GM21786 (cell line): ENCODE results near the gene SF3B5.
A peak's percentile ranks its signal among the peaks of the same experiment; 100 is the strongest.
"Not testable (repeated sequence)": the region's sequence is repeated elsewhere in the genome, so short reads cannot be mapped to it uniquely, and the experiment has no call there.

Experiments
- ATAC-seq: cut with Tn5 transposase; IDR thresholded peaks from one replicate; pipeline ENCODE4 v1.9.1; 2021; ENCODE audit not compliant: unreplicated experiment

SF3B5 gene

DNA sequence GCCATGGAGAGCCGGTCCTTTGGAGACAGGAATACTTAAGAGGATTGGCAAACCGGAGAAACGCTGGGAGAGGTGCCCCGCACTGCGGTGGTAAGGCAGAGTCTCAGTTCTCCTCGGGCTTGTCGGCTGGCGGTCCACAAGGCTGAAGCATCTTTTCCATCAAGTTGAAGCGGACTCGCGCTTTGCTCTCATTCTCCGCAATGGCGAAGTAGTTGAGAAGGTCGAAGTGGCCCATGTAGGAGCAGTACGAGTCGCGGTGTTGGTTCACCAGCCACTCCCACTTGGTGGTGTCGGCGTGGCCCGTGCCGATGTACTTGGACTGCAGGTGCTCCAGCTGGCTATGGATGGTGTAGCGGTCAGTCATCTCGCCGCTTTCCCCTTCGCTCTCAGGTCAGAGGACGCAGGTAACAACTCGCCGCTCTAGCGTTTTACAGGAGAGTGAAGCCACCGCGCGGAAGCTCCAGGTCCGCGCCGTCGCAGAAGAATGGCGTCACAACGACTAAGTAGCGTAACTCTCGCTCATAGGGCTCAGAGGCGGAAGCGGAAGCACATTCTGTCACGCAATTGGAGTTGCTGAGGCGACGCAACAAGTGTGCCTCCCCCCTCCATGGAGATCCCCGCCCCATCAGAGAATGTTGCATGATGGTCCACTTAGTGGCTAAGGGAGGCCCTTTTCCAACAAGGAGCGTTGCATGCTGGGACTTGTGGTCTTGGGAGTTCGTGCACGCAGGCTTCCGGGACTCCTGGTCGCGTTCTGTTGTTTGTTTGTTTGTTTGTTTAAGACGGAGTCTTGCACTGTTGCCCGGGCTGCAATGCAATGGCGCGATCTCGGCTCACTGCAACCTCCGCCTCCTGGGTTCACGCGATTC is at the start of gene SF3B5:
TSS of gene SF3B5 (minus strand) at position 440 of the 869 bp plus-strand sequence. CDS start at position 364, 76 bp downstream.
- ATAC-seq: peak; percentile 95

DNA sequence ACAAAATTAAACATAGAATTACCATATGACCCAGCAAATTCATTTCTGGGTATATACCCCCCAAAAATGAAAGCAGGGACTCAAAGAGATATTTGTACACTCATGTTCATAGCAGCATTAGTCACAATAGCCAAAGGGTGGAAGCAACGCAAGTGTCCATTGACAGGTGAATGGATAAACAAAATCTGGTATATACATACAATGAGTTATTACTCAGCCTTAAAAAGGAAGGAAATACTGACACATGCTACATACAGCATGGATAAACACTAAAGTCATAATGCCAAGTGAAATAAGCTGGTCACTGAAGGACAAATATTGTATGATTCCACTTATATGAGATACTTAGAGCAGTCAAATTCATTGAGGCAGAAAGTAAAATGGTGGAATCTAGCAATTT is 49.6 kb upstream of the SF3B5 start:
- no peak for ATAC-seq

DNA sequence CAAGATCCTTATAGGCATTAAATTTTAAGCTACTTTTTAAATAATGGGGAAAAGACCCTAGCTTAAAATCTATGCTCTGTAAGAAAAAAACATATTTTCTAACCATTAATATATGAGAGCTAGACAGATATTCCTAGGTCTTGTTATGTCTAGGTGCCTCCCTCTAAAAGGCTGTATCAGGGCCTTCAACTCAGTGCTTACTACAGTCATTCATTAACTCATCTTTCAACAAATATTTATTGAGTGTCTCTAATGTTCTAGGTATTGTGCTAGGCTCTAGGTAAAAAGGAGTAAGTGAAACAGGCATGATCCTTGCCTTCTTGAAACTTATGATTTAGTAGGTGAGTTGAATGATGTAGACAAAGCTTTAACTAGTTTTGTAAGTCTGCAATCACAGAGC is 48.5 kb upstream of the SF3B5 start:
- no peak for ATAC-seq

DNA sequence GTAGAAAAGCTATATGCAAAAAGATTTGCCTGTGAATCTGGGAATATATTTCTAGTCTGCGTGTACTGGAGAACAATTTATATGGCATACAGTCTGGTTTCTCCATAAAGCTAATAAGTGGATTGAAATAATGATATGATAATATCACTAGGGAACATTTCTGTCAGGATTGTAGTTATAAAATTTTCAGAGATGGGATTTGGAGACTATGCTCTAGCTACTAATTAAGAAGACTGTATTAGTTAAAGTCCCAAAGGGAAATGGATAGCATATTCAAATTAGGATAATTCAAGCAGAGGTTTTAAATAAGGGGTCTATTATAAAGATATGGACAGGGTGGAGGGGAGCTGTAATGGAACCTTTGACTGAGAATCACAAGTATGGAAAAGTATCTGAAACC is 47.7 kb upstream of the SF3B5 start:
- ATAC-seq: no peak

DNA sequence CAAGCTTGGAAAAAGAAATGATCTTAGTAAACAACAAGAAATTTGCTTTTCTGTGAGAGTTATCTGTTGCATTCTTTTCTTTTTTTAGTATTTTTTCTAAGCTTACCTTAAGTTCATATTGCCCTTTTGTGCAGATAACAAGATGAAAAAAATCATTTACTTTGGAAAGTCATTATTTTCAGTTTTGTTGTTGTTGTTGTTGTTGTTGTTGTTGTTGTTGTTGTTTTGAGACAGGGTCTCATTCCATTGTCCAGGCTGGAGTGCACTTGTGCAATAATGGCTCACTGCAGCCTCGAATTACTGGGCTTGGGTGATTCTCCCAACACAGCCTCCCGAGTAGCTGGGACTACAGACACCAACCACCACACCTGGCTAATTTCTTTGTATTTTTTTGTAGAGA is 46.1 kb upstream of the SF3B5 start:
- no peak for ATAC-seq

DNA sequence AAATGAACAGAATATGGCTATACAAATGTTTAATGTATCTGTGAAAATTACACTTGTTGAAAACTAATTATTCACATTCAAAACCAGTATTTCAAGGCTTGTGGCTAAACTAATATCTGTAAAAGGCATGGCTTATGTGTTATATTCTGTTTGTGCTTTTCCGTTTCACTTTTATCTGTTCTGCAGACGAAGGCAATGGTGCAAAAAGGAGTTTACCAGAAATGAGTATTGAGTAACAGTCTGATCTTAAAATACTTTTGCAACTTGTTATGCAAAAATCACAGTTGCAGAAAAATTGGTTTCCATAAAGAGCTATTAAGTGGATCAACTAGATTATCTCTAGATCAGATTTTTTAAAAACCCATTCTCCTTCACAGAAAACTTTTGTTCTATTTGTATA is 45.5 kb upstream of the SF3B5 start:
- ATAC-seq: no peak

DNA sequence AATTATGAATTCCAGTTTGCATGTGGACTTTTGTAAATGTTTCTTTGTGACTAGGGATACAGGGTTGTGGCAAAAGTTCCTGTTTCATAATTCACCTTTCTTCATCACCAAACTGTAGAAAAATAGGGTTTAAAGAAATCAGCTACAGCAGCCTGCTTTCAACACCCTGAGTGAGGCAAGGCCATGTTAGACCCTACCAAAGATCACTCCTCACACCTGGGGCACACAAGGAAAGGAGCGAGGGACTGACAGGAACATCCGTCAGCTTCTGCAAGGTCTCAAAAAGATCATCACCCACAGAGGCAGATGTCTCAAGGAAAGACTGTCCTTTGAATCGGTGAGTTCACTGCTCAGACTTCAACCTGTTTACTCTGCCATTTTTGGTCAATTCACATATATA is 44.4 kb upstream of the SF3B5 start:
- ATAC-seq: no peak

DNA sequence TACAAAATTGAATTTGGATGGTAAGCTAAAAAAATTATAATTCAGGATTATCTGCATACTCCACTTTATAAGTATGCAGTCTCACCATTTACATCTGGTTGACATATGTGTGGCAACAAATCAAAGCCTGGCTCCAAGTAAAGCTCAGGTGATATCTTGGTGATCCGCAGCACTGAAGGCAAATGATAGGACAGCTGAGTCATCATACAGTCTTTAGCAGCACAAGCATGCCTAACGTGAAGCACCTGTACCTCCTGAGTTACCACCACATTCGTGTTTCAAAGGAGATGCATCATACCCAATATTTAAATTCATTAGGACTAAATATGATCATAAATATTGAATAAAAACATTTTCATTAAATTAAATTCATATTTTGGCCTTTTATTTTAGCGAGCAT is 43.2 kb upstream of the SF3B5 start:
- ATAC-seq: no peak

DNA sequence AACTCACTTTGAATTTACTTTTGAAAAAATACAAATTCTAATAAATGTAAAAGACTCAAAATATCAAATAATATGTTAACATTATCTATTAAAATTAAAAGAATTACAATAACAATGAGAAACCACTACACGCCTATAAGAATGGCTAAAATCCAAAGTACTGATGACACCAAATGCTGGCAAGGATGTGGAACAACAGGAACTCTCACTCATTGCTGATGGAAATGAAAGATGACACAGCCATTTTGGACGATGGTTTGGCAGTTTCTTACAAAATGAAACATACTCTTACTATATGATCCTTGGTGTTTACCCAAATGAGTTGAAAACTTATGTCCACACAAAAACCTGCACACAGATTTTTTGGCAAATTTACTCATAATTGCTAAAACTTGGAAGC is 39.4 kb upstream of the SF3B5 start:
- no peak for ATAC-seq

DNA sequence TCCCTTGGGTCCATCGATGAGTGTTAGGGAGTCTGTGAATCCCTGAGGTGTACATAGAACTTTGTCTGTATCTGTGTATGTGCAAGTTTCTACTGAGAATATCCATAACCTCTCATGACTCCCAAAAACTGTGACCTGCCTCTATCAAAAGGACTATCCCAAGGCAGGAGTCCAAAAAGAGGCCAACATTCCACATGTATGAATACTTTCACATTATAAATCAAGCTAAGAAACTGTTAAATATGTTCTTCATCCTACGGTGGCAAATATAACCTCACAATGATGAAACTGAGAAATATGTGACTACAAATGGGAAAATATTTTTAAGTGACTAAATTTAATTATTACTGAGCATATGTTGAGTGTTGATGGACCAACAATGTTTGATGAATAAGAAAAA is 38.8 kb upstream of the SF3B5 start:
- ATAC-seq: no peak

DNA sequence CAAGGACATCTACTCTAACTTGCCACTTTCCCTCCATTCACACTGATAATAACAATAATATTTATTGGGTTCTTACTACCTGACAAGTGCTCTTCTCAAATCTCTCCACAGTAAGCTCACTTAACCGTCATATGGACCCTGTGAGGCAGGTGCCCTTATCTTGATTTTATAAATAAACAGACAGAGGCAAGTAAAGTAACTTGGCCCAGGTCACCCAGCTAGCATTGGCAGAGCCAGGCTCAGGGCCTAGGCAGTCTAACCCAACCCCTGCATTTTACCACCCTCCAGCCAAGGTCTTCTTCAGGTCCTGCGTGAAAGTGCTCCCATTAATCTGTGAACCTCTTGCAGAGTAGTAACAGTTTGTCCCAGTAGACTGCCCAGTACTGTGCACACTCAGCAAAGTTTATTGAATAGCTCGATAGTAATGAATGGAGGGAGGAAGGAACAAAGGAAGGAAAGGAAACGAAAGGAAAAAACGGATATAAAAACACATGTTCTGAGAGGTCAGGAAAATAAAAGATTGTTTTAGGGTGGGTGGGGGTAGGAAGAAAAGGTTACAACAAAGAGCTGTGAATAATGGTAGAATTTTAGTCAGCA is 38.0 kb upstream of the SF3B5 start:
- ATAC-seq: no peak

DNA sequence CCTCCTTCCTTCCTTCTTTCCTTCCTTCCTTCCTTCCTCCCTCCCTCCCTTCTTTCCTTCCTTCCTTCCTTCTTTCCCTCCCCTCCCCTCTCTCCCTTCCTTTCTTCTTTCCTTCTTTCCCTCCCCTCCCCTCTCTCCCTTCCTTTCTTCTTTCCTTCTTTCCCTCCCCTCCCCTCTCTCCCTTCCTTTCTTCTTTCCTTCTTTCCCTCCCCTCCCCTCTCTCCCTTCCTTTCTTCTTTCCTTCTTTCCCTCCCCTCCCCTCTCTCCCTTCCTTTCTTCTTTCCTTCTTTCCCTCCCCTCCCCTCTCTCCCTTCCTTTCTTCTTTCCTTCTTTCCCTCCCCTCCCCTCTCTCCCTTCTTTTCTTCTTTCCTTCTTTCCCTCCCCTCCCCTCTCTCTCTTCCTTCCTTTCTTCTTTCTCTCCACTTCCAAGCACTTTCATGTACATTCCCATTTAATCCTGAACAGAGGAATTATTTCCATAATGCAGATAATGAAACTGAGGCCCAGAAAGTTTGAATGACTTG is 36.9 kb upstream of the SF3B5 start:
- not testable (repeated sequence) for ATAC-seq

DNA sequence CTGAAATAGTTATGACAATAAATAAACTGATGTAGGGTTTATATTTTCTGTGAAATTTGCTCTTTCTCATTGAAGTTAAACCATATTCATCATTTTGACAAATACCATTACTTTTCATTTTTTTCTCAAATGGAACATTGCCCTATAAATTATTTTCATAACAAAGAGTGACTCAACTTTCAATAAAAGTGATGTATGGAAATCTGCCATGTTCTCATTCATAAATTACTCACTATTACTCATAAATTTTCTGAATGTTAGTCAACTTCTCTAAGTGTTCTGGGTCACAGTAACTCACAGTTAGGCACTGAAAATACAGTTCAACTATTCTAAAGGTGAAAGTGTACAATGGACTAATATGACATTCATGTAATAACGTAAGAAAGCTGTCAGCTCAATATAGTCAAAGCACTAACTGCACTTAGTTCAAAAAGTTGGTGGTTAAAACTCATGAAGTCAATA is 35.9 kb upstream of the SF3B5 start:
- no peak for ATAC-seq

DNA sequence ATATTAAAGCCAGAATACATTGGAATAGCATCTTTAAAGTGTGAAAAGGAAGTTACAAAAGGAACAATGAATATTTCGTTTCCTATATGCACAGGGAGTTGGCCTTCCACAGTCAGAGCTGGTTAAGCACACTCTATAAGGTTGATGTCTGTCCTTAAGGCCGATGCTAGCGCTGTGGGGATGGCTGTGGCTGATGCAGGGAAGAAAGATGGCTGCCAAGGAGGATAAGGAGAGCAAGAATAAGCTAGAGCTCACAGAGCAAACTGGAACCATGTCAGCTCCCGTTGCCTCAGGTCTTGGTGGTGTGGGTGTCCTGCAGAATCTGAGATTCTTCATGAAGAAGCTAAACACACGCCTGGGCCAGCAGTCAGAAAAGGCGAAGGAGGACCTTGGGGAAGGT is 34.1 kb upstream of the SF3B5 start:
- no peak for ATAC-seq

DNA sequence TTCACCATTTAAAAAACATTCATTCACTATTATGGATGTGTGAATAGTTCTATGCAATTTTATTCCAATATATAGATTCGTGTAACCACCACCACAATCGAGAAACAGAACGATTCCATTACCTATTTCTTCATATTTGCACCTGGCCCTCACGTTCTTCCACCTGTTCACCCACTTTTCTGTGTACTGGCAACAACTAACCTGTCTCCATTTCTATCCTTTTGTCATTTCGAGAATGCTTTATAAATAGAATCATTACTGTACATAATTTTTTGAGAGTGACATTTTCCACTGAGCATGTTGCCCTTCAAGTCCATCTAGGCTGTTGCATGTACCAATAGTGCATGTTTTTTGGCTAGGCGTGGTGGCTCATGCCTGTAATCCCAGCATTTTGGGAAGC is 31.7 kb upstream of the SF3B5 start:
- no peak for ATAC-seq

DNA sequence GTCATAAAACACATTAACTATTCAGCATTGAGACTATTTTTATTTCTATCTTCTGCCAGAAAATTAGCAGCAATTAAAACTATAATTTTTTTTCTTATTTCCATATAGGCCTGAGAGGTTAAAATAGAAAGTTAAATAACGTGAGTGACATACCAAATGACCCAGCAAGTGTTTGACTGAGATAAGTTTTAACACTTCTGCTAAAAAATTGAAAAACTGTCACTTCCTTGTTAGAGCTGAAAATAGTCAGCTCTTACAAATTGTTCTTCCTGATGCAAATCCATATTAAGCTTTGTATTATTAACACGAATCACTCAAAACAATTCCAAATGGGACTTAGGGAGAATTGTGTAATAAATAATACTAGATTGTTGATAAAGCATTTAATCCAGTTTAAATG is 28.5 kb upstream of the SF3B5 start:
- no peak for ATAC-seq

DNA sequence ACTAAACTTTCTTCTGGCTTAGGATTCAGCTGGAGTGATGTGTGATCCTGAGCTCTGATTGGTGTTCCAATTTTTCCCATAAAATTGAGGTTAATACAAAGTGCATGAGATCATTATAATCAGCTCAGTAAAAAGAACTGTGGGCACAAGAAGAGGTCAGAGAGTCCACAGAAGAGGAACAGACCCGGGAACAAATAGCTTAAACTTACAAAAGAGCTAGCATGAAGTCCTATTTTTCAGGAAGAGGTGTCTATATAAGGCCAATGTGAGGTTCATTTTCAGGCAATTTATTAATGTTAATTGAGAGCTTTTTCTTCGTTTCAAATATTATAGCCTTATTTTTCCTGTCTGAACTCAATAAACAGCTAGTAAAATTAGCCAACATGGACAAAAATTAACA is 28.0 kb upstream of the SF3B5 start:
- no peak for ATAC-seq

DNA sequence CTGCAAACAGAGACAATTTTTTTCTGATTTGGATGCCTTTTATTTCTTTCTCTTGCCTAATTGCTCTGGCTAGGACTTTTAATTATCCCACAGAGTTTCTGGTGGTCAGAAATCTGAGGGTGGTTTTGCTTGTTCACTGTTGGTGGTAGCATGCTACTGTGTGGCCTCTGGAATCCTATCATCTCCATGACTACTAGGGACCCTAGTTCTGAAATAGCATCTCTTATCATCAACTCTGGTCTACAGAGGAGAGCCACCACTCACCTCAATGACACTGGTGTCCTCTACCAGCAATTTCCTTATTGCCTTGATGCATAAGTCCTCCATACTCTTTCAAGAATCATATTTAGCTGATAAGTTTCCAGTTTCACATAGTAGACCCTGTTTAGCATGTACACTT is 27.5 kb upstream of the SF3B5 start:
- ATAC-seq: no peak

DNA sequence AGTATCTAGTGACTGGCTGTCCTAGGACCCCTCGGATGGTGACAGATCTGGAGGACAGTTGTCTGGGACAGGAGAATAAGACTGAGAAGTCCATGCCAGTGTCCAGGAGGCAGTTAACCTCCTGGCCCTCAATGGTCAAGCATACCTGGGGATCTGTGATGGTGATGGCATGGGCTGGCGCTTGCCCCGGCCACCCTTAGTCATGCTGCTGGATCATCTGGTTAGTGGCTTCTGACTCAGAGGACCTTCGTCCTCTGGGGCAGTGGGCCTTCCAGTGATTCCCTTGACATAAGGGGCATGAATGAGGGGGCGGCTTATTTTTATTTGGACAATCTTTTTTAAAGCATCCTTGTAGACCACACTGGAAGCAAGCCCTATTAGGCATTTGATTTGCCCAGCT is 24.0 kb upstream of the SF3B5 start:
- ATAC-seq: no peak

DNA sequence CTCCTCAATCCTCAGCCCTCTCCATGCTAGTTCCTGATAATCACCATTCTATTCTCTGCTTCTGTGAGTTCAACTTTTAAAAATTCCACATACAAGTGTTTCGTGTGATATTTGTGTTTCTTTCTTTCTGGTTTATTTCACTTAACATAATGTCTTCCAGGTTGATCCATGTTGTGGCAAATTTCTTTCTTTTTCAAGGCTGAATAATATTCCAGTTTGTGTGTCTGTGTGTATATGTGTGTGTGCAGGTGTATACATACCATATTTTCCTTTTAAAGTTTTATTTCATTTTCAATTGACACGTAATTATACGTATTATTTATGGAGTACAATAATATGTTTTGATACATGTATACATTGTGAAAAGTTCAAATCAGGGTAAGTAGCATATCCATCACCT is 19.8 kb upstream of the SF3B5 start:
- no peak for ATAC-seq

DNA sequence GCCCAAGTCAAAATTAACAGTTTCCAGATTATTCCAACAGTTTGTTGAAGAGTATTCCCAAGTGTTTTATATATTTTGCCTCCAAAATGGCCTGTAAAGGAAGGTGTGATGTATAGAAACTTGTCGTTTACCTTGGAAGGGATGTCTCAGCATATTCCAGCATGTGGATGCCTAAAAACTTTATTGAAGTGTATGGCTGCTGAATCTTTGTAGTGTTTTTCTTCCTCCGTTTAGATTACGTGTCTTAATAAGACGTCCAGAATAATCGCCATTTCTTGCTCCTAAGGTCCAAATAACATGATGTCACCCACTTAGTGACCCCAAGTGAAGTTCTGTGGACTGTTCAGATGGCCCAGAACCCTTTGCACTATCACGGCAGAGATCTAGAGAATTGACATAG is 18.0 kb upstream of the SF3B5 start:
- no peak for ATAC-seq

DNA sequence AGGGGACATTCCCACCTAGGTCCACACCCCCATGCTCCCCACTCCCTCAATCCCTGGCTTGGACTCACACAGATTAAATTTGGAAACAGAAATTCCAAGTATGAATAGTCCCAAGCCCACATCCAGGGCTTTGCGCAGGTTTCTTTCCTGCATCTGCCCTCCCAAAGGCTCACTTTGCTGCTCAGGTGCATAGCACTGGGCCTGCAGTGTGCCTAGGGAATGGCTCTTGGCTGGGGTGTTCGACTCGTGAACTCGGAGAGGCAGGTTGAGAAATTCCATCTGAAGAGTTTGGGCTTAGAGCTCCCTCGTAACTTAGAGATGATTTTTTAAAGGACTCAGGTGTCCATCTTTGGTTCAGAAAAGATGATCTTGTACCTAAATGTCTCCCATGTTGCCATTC is 14.8 kb upstream of the SF3B5 start:
- no peak for ATAC-seq
